NCI-H128 (cell line): ENCODE data around the gene TMEM43.

Experiments used
- DNase-seq: peaks from one replicate; lab custom pipeline; 2025; ENCODE audit not compliant: unreplicated experiment; lab: John Stamatoyannopoulos, UW

The TMEM43 gene

DNA sequence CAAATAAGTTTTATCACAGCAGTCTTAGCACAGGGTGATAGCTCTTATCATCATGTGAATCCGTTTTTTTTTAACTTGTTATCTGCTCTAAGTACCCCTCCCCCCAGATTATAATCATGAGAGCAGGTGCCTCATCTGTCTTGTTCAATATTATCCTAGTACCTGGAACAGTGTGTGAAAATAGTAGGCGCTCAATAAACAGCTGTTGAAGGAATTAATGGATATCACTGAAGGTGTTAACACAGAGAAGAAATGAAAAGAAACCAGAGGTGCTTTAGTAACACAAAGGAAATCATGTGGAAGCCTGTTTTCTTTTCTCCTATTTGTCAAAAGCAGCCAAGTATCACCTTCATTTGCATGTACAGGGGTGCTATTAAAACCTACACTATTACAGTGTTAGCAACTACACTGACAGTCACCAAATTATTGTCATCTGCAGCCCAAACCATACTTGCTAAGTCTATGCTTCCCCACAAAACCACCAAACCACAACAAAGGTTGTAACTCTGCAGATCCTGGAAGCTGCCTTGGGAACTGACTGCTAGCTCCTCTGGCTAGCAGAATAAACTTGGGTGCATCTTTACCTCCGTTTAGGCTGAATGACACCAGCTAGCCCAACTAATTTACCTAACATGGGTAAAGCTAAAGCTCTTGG is 50.7 kb downstream of the TMEM43 start:
- DNase-seq = no peak

GRCh38 chr3:14177580-14178246 is 52.9 kb downstream of the TMEM43 start:
- no peak for DNase-seq

GRCh38 chr3:14178247-14179113 is 53.6 kb downstream of the TMEM43 start, which contains the start of the genes LSM3 and XPC:
TSS of gene LSM3 (plus strand) at chr3:14178817. CDS start at chr3:14178861, 44 bp downstream.
TSS of gene XPC (minus strand) at chr3:14178601. CDS start at chr3:14178568, 33 bp downstream.
- peak; percentile 92 for DNase-seq

DNA sequence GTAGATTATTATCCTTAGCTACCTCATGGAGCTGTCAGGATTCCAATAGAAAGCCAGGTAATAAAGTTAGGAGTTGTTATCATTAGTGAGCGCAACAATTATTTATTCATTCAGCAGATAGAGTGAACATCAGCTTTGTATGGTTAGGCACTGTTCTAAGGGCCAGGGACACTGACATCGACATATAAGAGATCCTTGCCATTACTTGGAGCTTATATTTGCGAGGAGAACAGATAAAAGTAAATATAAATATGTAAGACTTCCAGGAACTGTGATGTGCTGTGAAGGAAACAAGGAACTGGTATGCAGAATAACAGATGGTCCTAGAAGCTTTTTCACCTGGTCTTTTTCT is 54.2 kb downstream of the TMEM43 start:
- no peak for DNase-seq

DNA sequence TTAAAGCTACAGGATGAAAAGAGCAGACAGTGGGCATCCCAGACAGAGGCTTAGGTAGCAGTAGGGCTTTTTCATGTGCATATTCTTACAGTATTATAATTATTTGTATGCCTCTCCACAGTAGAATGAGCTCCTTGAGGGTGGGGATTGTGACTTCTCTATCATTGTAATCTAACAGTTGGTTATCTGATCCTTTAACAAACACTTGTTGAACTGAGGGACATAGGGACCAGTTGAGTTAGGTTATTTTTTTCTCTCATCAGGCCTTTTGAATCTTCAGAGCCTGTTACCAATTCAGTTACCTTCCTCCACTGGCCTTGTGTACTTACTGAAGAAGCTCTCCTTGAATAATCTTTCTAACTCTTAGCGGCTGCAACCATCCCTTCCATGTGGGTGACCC is 54.9 kb downstream of the TMEM43 start:
- DNase-seq = no peak

DNA sequence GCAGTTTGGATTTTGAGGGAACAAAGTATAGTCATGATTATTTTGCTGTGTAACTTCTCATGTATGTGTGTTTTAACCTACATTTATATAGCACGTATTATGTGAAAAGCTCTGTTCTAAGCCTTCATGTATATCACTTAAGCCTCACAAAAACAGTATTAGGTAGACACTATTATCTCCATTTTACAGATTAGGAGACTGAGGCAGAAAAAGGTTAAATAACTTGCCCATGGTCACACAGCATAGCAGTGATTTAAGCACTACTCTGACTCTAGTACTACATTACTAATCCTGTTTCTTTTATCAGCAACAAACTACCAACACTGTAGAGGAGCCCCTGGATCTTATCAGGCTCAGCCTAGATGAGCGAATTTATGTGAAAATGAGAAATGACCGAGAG is 56.4 kb downstream of the TMEM43 start:
- DNase-seq = no peak

GRCh38 chr3:14183015-14183577 is 58.2 kb downstream of the TMEM43 start:
- DNase-seq = no peak

DNA sequence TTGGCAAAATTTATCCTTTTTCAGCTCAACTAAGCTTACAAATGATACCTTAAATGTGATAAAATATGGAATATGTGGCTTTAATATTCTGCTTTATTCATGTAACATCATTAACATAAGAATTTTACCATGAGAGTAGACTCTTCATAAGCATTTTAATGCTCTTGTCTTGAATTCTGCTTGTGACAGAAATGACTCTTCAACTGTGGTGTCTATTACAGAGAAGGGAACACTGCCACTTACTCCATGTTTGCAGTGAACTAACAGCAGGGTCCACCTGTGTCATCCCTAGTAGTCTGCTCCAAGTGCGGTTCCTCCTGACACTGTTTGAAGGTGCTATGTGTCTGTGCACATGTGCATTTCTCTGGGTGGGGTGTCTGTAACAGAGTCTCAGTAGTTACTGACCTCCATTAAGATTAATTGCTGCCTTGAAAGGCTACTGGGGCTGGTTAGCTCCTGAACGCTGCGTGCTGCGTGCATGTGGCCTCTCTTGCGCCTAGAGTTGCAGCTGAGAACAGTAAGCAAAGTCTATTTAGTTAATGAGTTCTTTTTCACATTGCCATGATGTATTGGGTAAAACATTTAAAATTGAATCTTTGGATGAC is 62.1 kb downstream of the TMEM43 start:
- DNase-seq = no peak

GRCh38 chr3:14188041-14188754 is 63.3 kb downstream of the TMEM43 start:
- no peak for DNase-seq
